Left ventricle myocardium superior (tissue), 1 donor: ENCODE results near the gene ZNF423. TPM values are rescaled to one million over a fixed set of nuclear protein-coding genes. Genes with fewer than 3 reads are reported as not detected.
"Not testable (repeated sequence)": the region's sequence is repeated elsewhere in the genome, so short reads cannot be mapped to it uniquely, and the experiment has no call there.

Experiments used
- ATAC-seq: fragments of 200-7000 bp; cut with Tn5 transposase; one replicate; pipeline ENCODE4 v1.9.1; 2020; ENCODE audit warnings: mild to moderate bottlenecking, moderate library complexity
- DNase-seq: peaks from one replicate; pipeline ENCODE4 v3.0.0-alpha.2; 2020
- intact Hi-C: fragments of 100-400 bp; cut with micrococcal nuclease; formaldehyde crosslinking; loops from one replicate; pipeline ENCODE4 v1.11.0; 2022
- total RNA-seq: library from RNA; stranded (reverse); fragmentation: NEBNext Ultra II Directional; extraction: Animal tissue kit (Norgen Biotek cat#: 25700); gene quantifications from one replicate; pipeline ENCODE4 v1.2.1, GENCODE V29; 2021
- donor health status: DM: no; HTN: yes; CAD: no; lungs with severe emphysema.

ZNF423 gene
- total RNA-seq, 1 donor from 2014 or later = 7.8 TPM

DNA sequence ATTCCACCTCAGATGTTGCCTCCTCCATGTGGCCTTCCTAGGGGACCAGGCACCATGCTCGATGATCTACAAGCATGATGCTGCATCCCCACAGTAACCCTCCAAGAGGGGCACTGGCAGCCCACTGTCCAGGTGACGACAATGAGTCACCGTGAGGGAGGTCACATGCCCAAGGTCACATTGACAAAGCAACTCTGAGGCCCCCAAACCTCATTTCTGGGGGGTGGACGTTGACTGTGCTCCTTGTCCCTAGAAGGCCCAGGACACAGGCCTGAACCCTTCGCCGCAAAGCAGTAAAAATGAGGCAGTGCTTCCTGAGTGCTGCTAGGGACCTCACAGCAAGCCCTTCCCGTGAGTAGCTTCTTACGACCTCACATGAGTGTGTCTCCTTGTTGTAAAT, 345.8 kb downstream of the ZNF423 start:
- ATAC-seq (no peak), DNase-seq (no peak)
- intact Hi-C loops = no loop called here

DNA sequence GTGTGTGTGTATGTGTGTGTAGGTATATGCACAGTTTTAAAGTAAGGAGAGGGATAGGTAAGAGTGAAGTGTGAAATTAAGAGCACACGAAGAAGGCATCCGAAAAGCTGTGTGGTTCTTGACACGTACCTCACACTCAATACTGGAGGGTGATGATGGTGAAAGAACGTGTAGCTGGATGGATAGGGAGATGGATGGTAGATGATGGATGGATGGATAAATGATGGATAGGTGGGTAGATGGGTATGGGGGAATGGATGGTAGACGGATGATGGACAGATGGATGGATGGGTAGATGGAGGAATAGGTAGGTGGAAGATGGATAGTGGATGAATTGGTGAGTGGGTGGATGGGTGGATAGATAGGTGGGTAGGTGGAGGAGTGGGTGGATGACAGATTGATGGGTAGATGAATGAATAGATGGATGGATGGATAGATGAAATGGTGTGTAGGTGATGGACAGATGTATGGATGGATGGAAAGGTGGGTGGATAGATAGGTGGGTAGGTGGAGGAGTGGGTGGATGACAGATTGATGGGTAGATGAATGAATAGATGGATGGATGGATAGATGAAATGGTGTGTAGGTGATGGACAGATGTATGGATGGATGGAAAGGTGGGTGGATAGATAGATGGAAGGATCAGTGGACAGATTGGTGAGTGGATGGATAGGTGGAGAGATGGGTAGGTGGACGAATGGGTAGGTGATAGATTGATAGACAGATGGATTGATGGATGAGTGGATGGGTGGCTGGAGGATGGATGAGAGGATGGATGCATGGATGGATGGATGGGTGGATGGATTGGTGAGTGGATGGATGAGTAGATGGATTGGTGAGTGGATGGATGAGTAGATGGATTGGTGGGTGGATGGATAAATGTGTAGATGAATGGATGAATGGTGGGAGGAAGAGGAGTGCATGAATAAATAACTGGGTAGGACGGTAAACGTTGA, 349.6 kb downstream of the ZNF423 start:
- DNase-seq, intact Hi-C loops: not testable (repeated sequence)

GRCh38 chr16:49505556-49505955, 350.4 kb downstream of the ZNF423 start:
- DNase-seq (no peak), ATAC-seq (no peak)
- intact Hi-C loops = no loop called here

More for the DNA sequence above, 349.6 kb downstream of the ZNF423 start:
- ATAC-seq = not testable (repeated sequence)

DNA sequence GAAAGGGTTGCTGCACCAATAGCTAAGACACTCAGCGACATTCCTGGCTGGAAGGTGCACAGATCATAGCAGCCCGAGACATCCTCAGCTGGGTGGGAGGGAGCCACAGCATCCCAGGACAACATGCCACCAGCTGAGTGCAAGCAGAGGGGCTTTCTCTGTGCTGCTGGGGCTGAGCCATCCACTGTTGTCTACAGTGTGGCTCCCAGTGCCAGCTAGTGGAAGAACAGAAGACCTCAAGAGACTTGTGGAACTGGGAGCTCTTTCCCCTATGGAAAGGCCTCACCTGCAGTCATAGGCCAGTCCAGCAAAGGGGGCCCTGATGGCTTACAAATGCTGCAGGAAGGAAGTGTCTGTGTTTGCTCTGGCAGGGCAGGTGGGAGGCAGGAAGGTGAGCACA, 351.3 kb downstream of the ZNF423 start:
- intact Hi-C loops = no loop called here
- ATAC-seq (no peak), DNase-seq (no peak)

GRCh38 chr16:49504023-49504364, 351.9 kb downstream of the ZNF423 start:
- DNase-seq (no peak), ATAC-seq (no peak)
- intact Hi-C loops = no loop called here

DNA sequence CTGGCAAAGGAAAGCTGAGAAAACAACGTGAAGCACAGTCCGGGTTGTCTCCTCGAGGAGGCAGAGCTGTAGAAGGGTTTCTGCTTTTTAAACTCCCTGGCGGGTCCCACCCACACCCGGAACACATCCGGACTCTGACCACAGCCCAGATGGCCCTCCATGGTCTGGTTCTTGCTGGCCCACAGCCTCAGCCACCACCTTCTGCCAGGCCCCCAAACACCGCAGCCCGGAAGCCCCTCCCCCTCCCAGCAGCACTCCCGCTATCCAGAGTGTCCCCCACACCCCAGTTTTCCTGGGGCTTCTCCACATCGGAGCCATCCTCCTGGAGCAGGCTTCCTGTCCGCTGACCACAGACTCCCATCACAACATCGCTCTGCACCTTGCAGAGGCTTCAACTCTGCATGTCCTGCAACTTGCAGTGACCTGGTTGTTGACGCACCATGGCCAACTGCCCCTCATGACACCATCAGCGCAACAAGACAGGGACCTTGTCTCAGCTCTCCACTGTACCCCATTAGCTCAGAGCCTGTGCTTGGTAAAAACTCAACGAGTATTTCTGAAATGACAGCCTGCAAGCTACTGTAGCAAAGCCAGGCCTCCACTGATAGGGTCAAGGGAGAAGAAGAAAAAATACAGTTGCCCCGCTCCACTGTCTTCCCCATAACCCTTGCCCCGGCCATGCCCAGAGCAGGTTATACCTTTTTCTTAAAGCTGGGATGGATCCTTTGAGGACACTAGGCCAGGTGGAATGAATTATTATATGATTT, 352.5 kb downstream of the ZNF423 start:
- no peak for DNase-seq
- intact Hi-C loops = no loop called here
- ATAC-seq = no peak

- intact Hi-C loops = no loop called here
- no peak for ATAC-seq
- no peak for DNase-seq
These were observed 353.6 kb downstream of the ZNF423 start for GRCh38 chr16:49502136-49502881.

GRCh38 chr16:49499869-49500610, 355.9 kb downstream of the ZNF423 start:
- ATAC-seq (no peak), DNase-seq (no peak)
- intact Hi-C loops = no loop called here

- intact Hi-C loops = no loop called here
- DNase-seq (no peak), ATAC-seq (no peak)
These were observed 356.5 kb downstream of the ZNF423 start for GRCh38 chr16:49499414-49499785.

DNA sequence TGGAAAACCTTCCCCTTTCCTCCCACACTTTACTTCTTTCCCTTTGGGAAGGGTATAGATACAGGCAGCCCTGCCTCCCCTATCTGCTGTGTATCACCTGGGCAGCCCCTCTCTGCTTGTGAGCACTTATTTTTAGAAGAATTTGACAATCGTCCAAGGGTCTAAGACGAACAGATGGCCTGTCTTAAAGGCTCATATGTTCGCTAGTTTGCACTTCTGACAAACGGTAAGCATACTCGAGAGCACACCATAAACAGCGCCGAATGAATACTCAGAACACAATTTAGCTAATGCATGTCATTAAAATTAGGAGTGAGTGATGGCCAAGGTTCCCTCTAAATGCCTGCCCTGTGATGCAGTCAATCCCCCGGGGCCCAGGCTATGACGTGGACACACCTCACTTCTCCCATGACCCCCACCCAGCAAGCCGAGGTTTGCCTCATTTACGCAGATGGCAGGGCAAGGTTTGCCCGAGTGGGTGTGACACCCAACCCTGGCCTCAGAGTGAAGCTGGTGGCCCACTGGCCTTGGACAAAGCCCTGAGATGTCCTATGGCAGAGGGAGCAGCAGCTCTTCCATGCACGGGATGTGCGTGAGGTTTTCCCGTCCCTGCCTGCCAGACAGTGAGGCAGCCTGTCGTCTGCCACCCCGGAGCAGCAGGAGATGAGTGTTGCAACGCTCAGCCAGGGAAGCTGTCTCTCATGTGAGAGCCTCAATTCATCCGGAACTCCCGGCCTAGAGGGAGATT, 357.1 kb downstream of the ZNF423 start:
- intact Hi-C loops = no loop called here
- DNase-seq = no peak

GRCh38 chr16:49498264-49498663, 357.6 kb downstream of the ZNF423 start:
- ATAC-seq (no peak), DNase-seq (no peak)
- intact Hi-C loops = no loop called here

More for the DNA sequence above, 357.1 kb downstream of the ZNF423 start:
- ATAC-seq = no peak

DNA sequence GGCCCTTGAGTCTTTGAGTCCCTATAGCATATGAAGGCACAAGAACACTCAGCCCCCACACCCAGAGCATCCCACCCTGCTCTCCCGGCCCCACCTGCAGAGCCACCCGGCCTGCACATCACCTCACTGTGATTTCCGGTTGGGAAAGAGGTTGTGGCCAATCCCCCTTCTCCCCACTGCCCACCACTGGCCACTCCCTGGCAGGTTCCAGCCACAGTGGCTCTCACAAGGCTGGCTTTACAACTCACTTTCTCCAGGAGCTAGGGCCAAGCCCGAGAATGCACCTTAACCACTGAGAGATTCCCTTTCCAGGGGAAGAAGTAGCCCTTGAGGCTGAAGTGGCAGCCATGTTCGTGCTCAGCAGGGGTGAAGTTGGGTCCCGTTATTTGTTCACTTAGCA, 358.4 kb downstream of the ZNF423 start:
- intact Hi-C loops = no loop called here
- DNase-seq (no peak), ATAC-seq (no peak)

DNA sequence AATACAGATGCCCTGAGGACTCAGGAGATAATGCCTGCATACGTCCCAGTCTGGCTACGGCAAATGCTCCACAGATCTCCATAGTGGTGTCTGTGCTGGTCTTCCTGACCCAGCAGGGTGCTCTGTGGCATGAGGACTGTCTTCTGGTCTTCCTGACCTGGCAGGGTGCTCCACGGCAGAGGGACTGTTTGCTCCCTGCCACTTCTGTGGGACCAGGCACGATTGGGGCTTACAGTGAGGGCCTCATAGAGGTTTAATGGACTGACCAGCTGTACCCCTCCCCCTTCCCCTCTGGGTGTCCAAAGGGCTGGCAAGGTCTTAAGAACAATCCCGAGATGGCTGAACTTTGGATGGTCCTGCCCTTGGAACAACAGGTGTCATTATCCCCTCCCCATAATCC, 359.3 kb downstream of the ZNF423 start:
- ATAC-seq (no peak), DNase-seq (no peak)
- intact Hi-C loops = no loop called here

DNA sequence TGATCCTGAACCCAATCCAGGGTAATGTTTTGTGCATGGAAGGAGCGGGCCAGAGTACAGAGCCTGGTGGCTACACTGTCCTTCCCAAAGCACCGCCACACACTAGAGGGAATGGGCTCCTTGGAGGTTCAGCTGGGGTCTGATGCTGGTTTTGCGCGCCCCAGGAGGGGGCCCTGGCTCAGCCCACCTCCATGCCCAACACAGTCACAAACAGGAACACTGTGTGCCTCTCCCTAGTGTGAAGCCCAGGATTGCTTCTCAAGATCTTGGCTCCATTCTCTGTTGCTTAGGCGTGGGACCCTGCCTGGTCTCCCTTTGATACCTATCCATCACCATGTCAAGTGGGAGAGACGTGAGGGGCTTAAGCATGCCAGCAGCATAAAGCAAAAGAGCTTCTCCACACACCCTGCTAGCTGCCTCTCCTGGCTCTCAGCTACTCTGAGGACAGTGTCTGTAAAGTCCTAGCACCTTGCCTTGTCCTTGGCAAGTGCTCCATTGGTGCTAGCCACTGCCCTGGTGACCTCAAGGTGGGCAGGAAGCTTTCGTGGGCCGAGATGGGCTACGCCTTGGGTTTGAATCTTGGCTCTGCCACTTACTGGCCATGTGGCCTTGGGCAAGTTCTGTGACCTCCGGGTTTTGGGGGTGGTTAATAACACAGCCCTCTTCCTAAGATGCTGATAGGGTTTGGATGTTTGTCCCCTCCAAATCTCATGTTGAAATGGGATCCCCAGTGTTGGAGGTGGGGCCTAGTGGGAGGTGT, 360.1 kb downstream of the ZNF423 start:
- no peak for DNase-seq
- intact Hi-C loops = no loop called here

GRCh38 chr16:49494891-49495566, 360.9 kb downstream of the ZNF423 start:
- DNase-seq = no peak
- no peak for ATAC-seq
- intact Hi-C loops = no loop called here

More for the DNA sequence above, 360.1 kb downstream of the ZNF423 start:
- ATAC-seq = no peak

GRCh38 chr16:49494474-49494873, 361.4 kb downstream of the ZNF423 start:
- intact Hi-C loops = no loop called here
- no peak for DNase-seq

GRCh38 chr16:49493836-49494235, 362.1 kb downstream of the ZNF423 start:
- no peak for ATAC-seq
- no peak for DNase-seq
- intact Hi-C loops = no loop called here

More at GRCh38 chr16:49494474-49494873, 361.4 kb downstream of the ZNF423 start:
- no peak for ATAC-seq
